DMS 273 (cell line): ENCODE measurements around the gene CLHC1.
"Not testable (repeated sequence)": the region's sequence is repeated elsewhere in the genome, so short reads cannot be mapped to it uniquely, and the experiment has no call there.

Experiments
- DNase-seq: peaks from one replicate; lab custom pipeline; 2025; ENCODE audit not compliant: unreplicated experiment; lab: John Stamatoyannopoulos, UW

CLHC1 gene

DNA sequence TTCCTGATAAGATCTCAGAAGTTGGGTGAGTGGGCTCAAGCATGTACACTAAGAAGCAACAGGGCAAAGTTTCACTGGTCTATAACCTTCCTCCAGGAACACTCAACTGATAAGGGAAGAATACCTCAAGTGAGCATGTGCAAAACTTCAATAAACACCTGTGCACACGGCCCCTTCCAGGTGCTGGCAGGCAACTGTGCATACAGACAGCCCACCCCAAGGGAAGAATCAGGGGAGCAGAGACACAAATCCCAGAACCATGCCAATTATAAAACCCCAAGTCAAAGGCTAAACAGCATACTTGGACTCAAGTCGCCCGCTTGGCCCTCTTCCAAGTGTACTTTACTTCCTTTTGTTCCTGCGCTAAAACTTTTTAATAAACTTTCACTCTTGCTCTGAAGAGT lies 96.0 kb downstream of the CLHC1 start:
- no peak for DNase-seq

GRCh38 chr2:55135491-55135890 lies 96.6 kb downstream of the CLHC1 start:
- no peak for DNase-seq

GRCh38 chr2:55134316-55134706 lies 97.8 kb downstream of the CLHC1 start:
- DNase-seq: no peak

DNA sequence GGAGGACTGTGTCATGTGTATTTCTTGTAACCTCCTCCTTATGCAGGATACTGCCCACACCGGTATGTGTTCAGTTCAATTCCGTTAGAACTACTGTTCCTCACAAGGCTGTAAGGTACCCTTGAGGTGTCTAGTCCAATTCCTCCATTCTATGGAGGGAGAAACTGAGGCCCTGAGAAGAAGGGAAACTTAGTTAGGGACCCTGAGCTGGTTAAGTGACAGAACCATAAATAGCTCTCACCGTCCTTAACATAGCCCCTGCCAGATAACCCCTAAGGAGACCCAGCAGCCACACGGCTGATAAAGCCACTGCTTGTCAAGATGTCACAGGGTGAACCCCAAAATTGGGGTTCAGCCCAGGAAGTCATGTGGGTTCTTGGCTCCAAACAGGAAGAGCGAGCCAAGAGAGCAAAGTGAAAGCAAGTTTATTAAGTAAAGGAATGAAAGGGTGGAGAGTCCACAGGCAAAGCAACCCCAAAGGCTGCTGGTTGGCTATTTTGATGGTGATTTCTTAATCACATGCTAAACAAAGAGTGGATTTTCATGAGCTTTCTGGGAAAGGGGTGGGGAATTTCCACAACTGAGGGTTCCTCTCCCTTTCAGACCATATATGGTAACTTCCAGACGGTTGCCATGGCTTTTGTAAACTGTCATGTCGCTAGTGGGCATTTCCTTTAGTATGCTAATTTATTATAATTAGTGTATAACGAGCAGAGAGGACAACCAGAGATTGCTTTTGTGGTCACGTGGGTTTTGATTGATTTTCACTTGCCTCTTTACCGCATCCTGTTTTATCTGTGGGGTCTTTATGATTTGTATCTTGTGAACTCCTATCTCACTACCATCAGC lies 98.4 kb downstream of the CLHC1 start:
- DNase-seq: peak; percentile 21

- DNase-seq: no peak
Observed at GRCh38 chr2:55130849-55131248, 101.2 kb downstream of the CLHC1 start.

DNA sequence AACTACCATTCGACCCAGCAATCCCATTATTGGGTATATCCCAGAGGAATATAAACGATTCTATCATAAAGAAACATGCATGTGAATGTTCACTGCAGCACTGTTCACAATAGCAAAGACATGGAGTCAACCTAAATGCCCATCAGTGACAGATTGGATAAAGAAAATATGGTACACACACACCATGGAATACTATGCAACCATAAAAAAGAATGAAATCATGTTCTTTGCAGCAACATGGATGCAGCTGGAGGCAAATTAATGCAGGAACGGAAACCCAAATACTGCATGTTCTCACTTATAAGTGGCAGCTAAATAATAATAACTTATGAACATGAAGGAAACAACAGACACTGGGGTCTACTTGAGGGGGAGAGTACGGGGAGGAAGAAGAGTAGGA lies 105.5 kb downstream of the CLHC1 start:
- DNase-seq: not testable (repeated sequence)
